ENCODE results near the gene GID4. TPM values are rescaled to one million over a fixed set of nuclear protein-coding genes. Genes with fewer than 3 reads are reported as not detected.
A peak's percentile ranks its signal among the peaks of the same experiment; 100 is the strongest.

GID4 gene
- total RNA-seq, 1 donor from 2014 or later, result 18.0 TPM

- Histone ChIP-seq H3K4me1 (no peaks in the 10 kb centered on the region), H3K27me3 (ENCODE audit: low read depth) (peaks cover 9% of the 10 kb centered on the region), H3K27ac (replicated peaks) (no peak overlapping the region), H3K9me3 (replicated peaks) (no peaks in the 10 kb centered on the region), H3K4me3 (peak overlapping the region; percentile 34), H3K36me3 (peaks cover 6% of the 10 kb centered on the region)
- intact Hi-C loops (cut with micrococcal nuclease), result no loop called here
- DNase-seq, result no peak
- no peak for TF ChIP-seq CTCF (IDR thresholded peaks at IDR 0.05; ENCODE audit: borderline replicate concordance)
Measured at GRCh38 chr17:18070861-18071340, 31.7 kb downstream of the GID4 start.

GRCh38 chr17:18071751-18072150 is 32.5 kb downstream of the GID4 start:
- intact Hi-C loops (cut with micrococcal nuclease), result no loop called here
- H3K9me3 ChIP-seq (replicated peaks), result no peaks in the 10 kb centered on the region
- H3K27me3 ChIP-seq (ENCODE audit: low read depth), result peaks cover 16% of the 10 kb centered on the region
- H3K36me3 ChIP-seq, result peaks cover 2% of the 10 kb centered on the region
- H3K4me3 ChIP-seq, result no peak overlapping the region
- no peak for TF ChIP-seq CTCF (IDR thresholded peaks at IDR 0.05; ENCODE audit: borderline replicate concordance)
- DNase-seq, result no peak
- no peaks in the 10 kb centered on the region for H3K4me1 ChIP-seq
- no peak overlapping the region for H3K27ac ChIP-seq (replicated peaks)

- Histone ChIP-seq H3K36me3 (no peaks in the 10 kb centered on the region), H3K9me3 (replicated peaks) (no peaks in the 10 kb centered on the region), H3K27ac (replicated peaks) (no peak overlapping the region), H3K27me3 (ENCODE audit: low read depth) (peaks cover 32% of the 10 kb centered on the region), H3K4me3 (no peak overlapping the region), H3K4me1 (no peaks in the 10 kb centered on the region)
- no peak for TF ChIP-seq CTCF (IDR thresholded peaks at IDR 0.05; ENCODE audit: borderline replicate concordance)
- no peak for DNase-seq
- intact Hi-C loops (cut with micrococcal nuclease), result no loop called here
Measured at GRCh38 chr17:18074566-18075272, 35.5 kb downstream of the GID4 start.

- Histone ChIP-seq H3K4me1 (no peaks in the 10 kb centered on the region), H3K9me3 (replicated peaks) (no peaks in the 10 kb centered on the region), H3K27ac (replicated peaks) (no peak overlapping the region), H3K4me3 (no peak overlapping the region), H3K36me3 (no peaks in the 10 kb centered on the region), H3K27me3 (ENCODE audit: low read depth) (peaks cover 41% of the 10 kb centered on the region)
- TF ChIP-seq CTCF (IDR thresholded peaks at IDR 0.05; ENCODE audit: borderline replicate concordance), result no peak
- intact Hi-C loops (cut with micrococcal nuclease), result no loop called here
- no peak for DNase-seq
Measured at GRCh38 chr17:18076936-18077335, 37.7 kb downstream of the GID4 start.

GRCh38 chr17:18079543-18079942 is 40.3 kb downstream of the GID4 start:
- Histone ChIP-seq H3K9me3 (replicated peaks) (no peaks in the 10 kb centered on the region), H3K4me3 (no peak overlapping the region), H3K36me3 (no peaks in the 10 kb centered on the region), H3K4me1 (no peaks in the 10 kb centered on the region), H3K27me3 (ENCODE audit: low read depth) (peaks cover 41% of the 10 kb centered on the region), H3K27ac (replicated peaks) (no peak overlapping the region)
- DNase-seq, result no peak
- no peak for TF ChIP-seq CTCF (IDR thresholded peaks at IDR 0.05; ENCODE audit: borderline replicate concordance)
- intact Hi-C loops (cut with micrococcal nuclease), result no loop called here

Measured in left ventricle myocardium inferior (tissue), 1 donor.